Astrocyte (in vitro differentiated cells and primary cell): ENCODE measurements around the gene CFAP74. TPM values are rescaled to one million over a fixed set of nuclear protein-coding genes. Genes with fewer than 3 reads are reported as not detected.

Experiments
- DNase-seq: peaks from one replicate; pipeline ENCODE4 v3.0.0-alpha.2; 2010; ENCODE audit warnings: low read depth
- FAIRE-seq: peaks from 2 replicates; lab custom pipeline; 2011; peaks lifted over from hg19 to GRCh38; lab: Jason Lieb, UNC
- H2AFZ ChIP-seq: 2 replicates; pipeline ENCODE4 v1.6.0; 2012; ENCODE audit warnings: low read depth, low read length, inconsistent platforms
- H3K27ac ChIP-seq: 2 replicates; pipeline ENCODE4 v1.5.1; 2011; ENCODE audit warnings: low read depth, low read length, inconsistent platforms
- H3K27me3 ChIP-seq: 2 replicates; pipeline ENCODE4 v1.6.0; 2011; ENCODE audit warnings: low read length, inconsistent platforms; ENCODE audit not compliant: insufficient read depth
- H3K36me3 ChIP-seq: 2 replicates; pipeline ENCODE4 v1.5.1; 2011; ENCODE audit warnings: low read length, inconsistent platforms; ENCODE audit not compliant: insufficient read depth
- H3K4me1 ChIP-seq: 2 replicates; pipeline ENCODE4 v1.5.1; 2011; ENCODE audit warnings: low read length, inconsistent platforms; ENCODE audit not compliant: insufficient read depth
- H3K4me2 ChIP-seq: 2 replicates; pipeline ENCODE4 v1.6.0; 2012; ENCODE audit warnings: low read length, inconsistent platforms
- H3K4me3 ChIP-seq: 2 replicates; pipeline ENCODE4 v1.5.1; 2011; ENCODE audit warnings: low read depth, mild to moderate bottlenecking, low read length, inconsistent platforms; ENCODE audit not compliant: insufficient read depth
- H3K79me2 ChIP-seq: 2 replicates; pipeline ENCODE4 v1.6.0; 2012; ENCODE audit warnings: mild to moderate bottlenecking, low read length, inconsistent platforms; ENCODE audit not compliant: insufficient read depth
- H3K9ac ChIP-seq: 2 replicates; pipeline ENCODE4 v1.6.0; 2012; ENCODE audit warnings: mild to moderate bottlenecking, low read length, inconsistent platforms
- H3K9me3 ChIP-seq: 2 replicates; pipeline ENCODE4 v1.5.1; 2012; ENCODE audit warnings: low read depth, mild to moderate bottlenecking, low read length, inconsistent platforms; ENCODE audit not compliant: insufficient read depth
- H4K20me1 ChIP-seq: 2 replicates; pipeline ENCODE4 v1.6.0; 2012; ENCODE audit warnings: low read length, inconsistent platforms; ENCODE audit not compliant: insufficient read depth
- H3K27ac Mint-ChIP-seq: one replicate; pipeline ENCODE4 v1.8.0; 2021; ENCODE audit warnings: mild to moderate bottlenecking, mixed read lengths; ENCODE audit not compliant: unreplicated experiment
- H3K27me3 Mint-ChIP-seq: one replicate; pipeline ENCODE4 v1.8.0; 2021; ENCODE audit warnings: low read depth, mixed read lengths; ENCODE audit not compliant: unreplicated experiment
- H3K36me3 Mint-ChIP-seq: one replicate; pipeline ENCODE4 v1.8.0; 2021; ENCODE audit warnings: low read depth, mixed read lengths; ENCODE audit not compliant: unreplicated experiment
- H3K4me1 Mint-ChIP-seq: one replicate; pipeline ENCODE4 v1.8.0; 2021; ENCODE audit warnings: low read depth, mixed read lengths; ENCODE audit not compliant: unreplicated experiment
- H3K4me3 Mint-ChIP-seq: one replicate; pipeline ENCODE4 v1.8.0; 2021; ENCODE audit warnings: mild to moderate bottlenecking, moderate library complexity, mixed read lengths; ENCODE audit not compliant: unreplicated experiment
- H3K9me3 Mint-ChIP-seq: one replicate; pipeline ENCODE4 v1.8.0; 2021; ENCODE audit warnings: mild to moderate bottlenecking, mixed read lengths; ENCODE audit not compliant: unreplicated experiment
- CTCF ChIP-seq: IDR thresholded peaks from 2 replicates; pipeline ENCODE4 v1.5.1; 2011; ENCODE audit warnings: low read depth, mild to moderate bottlenecking, inconsistent platforms, low read length, moderate library complexity; ENCODE audit not compliant: insufficient read depth
- EZH2 ChIP-seq: IDR thresholded peaks from 2 replicates; pipeline ENCODE4 v1.6.1; 2012; ENCODE audit warnings: mild to moderate bottlenecking, low read length, inconsistent platforms; ENCODE audit not compliant: insufficient read depth
- total RNA-seq: library from RNA; stranded (reverse); gene quantifications from 2 replicates; pipeline ENCODE4 v1.2.1, GENCODE V29; 2021

Gene CFAP74
- total RNA-seq, 1 donor from 2014 or later = not detected

- Histone ChIP-seq H3K9ac (no peak overlapping the region), H3K9me3 (no peaks in the 10 kb centered on the region), H3K4me1 (no peaks in the 10 kb centered on the region), H4K20me1 (no peaks in the 10 kb centered on the region), H2AFZ (no peak overlapping the region), H3K27me3 (no peaks in the 10 kb centered on the region), H3K4me3 (no peak overlapping the region), H3K36me3 (no peaks in the 10 kb centered on the region), H3K4me2 (no peak overlapping the region), H3K79me2 (no peaks in the 10 kb centered on the region), H3K27ac (no peak overlapping the region)
- TF ChIP-seq CTCF (no peak), EZH2 (no peak)
- FAIRE-seq (no peak), DNase-seq (no peak)
- Mint-ChIP-seq H3K4me3 (no peak overlapping the region), H3K27me3 (peaks cover 37% of the 10 kb centered on the region), H3K9me3 (peaks cover 13% of the 10 kb centered on the region), H3K27ac (no peak overlapping the region), H3K36me3 (peaks cover 3% of the 10 kb centered on the region), H3K4me1 (peaks cover 6% of the 10 kb centered on the region)
These were observed 25.5 kb downstream of the CFAP74 start for GRCh38 chr1:1978108-1978507.

GRCh38 chr1:1976031-1976430, 27.6 kb downstream of the CFAP74 start:
- TF ChIP-seq EZH2 (no peak), CTCF (no peak)
- H4K20me1 ChIP-seq = no peaks in the 10 kb centered on the region
- no peaks in the 10 kb centered on the region for H3K27me3 ChIP-seq
- peaks cover 13% of the 10 kb centered on the region for H3K9me3 Mint-ChIP-seq
- H3K9ac ChIP-seq = no peak overlapping the region
- H3K27ac Mint-ChIP-seq = no peak overlapping the region
- H3K79me2 ChIP-seq = no peaks in the 10 kb centered on the region
- peaks cover 39% of the 10 kb centered on the region for H3K27me3 Mint-ChIP-seq
- peaks cover 6% of the 10 kb centered on the region for H3K4me1 Mint-ChIP-seq
- H3K27ac ChIP-seq = no peak overlapping the region
- no peak overlapping the region for H2AFZ ChIP-seq
- no peaks in the 10 kb centered on the region for H3K4me1 ChIP-seq
- H3K36me3 ChIP-seq = no peaks in the 10 kb centered on the region
- no peak for DNase-seq
- peaks cover under 1% of the 10 kb centered on the region for H3K9me3 ChIP-seq
- peaks cover 3% of the 10 kb centered on the region for H3K36me3 Mint-ChIP-seq
- H3K4me3 ChIP-seq = no peak overlapping the region
- H3K4me3 Mint-ChIP-seq = no peak overlapping the region
- no peak for FAIRE-seq
- no peak overlapping the region for H3K4me2 ChIP-seq

- Histone ChIP-seq H4K20me1 (no peaks in the 10 kb centered on the region), H3K9ac (no peak overlapping the region), H3K4me2 (no peak overlapping the region), H3K27ac (no peak overlapping the region), H3K4me3 (no peak overlapping the region), H2AFZ (no peak overlapping the region), H3K4me1 (no peaks in the 10 kb centered on the region), H3K79me2 (no peaks in the 10 kb centered on the region), H3K9me3 (peaks cover 3% of the 10 kb centered on the region), H3K27me3 (no peaks in the 10 kb centered on the region), H3K36me3 (no peaks in the 10 kb centered on the region)
- Mint-ChIP-seq H3K4me3 (no peak overlapping the region), H3K27me3 (peaks cover 39% of the 10 kb centered on the region), H3K4me1 (peaks cover 6% of the 10 kb centered on the region), H3K36me3 (peaks cover 3% of the 10 kb centered on the region), H3K27ac (no peak overlapping the region), H3K9me3 (peaks cover 13% of the 10 kb centered on the region)
- TF ChIP-seq CTCF (no peak), EZH2 (no peak)
- DNase-seq = no peak
- FAIRE-seq = no peak
These were observed 28.1 kb downstream of the CFAP74 start for GRCh38 chr1:1975535-1975934.
